GM18526 (cell line): Measurements from ENCODE around the gene GHDC.

Experiments used
- POLR2A ChIP-seq: IDR thresholded peaks from 3 replicates; pipeline ENCODE4 v1.6.1; 2011; ENCODE audit not compliant: insufficient read length; ENCODE audit errors: extremely low read depth

GHDC gene, protein sequence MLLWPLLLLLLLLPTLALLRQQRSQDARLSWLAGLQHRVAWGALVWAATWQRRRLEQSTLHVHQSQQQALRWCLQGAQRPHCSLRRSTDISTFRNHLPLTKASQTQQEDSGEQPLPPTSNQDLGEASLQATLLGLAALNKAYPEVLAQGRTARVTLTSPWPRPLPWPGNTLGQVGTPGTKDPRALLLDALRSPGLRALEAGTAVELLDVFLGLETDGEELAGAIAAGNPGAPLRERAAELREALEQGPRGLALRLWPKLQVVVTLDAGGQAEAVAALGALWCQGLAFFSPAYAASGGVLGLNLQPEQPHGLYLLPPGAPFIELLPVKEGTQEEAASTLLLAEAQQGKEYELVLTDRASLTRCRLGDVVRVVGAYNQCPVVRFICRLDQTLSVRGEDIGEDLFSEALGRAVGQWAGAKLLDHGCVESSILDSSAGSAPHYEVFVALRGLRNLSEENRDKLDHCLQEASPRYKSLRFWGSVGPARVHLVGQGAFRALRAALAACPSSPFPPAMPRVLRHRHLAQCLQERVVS

DNA sequence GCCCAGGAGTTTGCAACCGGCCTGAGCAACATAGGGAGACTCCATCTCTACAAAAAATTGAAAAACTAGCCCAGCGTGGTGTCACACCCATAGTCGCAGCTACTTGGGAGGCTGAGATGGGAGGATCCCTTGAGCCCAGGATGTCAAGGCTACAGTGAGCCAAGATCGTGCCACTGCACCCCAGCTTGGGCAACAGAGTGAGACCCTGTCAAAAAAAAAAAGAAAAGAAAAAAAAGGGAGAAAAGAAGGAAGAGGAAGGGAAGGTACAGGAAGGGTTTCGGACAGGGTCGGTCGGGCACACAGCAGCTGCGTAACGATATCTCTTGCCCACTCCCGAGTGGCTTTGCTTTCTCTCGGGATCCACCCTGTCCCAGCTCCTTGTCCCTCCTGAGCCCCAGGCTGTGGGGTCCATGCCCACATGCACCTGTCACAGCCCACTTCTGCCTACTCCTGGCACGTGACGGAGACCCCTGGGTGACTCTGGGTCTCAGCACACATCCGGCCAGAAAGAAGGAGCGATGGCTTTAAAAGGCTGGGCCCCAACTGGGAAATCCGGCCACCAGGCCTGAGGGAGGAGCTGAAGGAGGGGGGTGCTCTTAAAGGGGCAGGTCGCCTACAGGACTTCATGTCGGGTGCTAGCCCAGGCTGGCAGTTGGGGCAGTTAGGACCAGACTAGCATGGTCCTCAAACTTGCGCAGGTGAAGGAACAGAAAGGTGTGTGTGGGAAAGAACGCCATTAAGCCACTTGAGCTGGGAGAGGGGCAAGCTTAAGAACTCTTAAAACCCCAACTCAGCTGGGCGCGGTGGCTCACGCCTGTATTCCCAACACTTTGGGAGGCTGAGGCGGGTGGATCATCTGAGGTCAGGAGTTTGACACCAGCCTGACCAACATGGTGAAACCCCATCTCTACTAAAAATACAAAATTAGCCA is at the start of gene GHDC:
GHDC (minus strand) TSS at position 526 of the 931 bp plus-strand sequence. CDS start 913 bp downstream, outside the sequence.
- peak; percentile 66 for TF ChIP-seq POLR2A

DNA sequence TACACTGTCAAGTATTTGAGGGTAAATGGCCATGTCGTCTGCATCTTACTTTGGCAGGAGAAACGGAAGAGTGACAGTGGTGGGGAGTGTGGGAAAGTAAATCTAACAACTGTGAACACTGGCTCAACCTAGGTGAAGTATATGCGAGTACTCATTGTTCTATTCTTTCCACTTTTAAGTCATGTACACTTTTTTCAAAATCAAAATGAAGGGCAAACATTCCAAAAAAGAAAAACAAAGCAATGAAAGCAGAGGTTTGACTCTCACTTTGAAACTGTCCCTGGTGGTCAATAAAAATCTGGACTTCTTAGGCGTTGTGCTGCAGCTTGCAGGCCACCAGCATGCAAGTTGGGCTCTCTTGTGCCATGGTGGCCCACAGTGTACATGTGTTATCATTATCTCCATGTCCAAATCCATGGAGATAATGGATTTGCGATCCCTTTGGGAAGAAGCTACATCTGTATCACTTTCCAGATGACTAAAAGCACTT is 49.2 kb upstream of the GHDC start:
- no peak for TF ChIP-seq POLR2A

DNA sequence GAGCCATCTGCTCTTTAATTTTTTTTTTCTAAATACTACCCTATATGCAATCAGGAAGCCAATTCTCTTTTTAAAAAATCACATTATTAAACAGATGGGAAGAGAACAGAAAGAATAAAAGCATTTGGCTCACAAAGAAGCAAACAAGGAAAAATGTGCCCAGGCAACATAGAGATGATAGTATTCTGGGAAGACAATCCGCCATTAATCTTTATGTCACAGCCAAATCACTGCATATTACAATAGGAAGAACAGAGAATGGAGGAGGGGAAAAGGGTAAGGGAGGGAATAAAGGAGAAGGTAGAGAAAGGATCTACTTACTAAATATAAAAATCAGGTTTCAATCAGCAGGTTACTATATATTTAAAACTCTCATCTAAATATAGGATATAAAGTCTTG is 47.6 kb upstream of the GHDC start:
- no peak for TF ChIP-seq POLR2A

DNA sequence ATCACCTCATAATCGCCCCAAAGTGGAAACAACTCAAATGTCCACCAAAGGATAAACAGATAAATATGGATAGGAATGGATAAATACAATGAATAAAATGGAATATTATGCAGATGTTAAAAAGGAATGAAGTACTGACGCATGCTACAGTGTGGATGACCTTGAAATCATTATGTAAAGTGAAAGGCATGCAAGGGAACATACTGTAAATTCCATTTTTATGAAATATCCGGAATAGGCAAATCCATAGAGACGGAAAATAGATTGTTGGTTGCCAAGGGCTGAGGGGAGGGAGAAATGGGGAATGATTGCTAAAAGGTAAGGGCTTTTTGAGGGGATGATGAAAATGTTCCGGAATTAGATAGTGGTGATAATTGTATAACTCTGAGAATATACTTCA is 45.9 kb upstream of the GHDC start:
- no peak for TF ChIP-seq POLR2A

DNA sequence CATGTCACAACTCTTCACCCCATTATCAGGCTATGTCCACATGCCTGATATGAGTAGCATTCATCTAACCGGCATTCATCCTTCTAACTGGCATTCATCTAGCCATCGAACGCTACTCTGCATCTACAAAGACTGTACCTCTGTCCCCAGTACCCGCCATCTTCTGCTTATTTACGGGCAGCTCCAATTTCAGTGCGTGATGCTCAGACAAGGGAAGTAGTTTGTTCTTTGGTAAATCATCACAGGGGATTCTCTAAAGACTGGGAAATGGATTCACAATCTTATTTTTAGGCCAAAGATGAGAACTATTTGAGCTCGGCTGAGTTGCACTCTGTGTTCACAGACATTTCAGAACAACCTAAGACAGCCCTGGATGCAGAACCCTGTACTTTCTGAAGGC is 42.5 kb upstream of the GHDC start:
- no peak for TF ChIP-seq POLR2A

DNA sequence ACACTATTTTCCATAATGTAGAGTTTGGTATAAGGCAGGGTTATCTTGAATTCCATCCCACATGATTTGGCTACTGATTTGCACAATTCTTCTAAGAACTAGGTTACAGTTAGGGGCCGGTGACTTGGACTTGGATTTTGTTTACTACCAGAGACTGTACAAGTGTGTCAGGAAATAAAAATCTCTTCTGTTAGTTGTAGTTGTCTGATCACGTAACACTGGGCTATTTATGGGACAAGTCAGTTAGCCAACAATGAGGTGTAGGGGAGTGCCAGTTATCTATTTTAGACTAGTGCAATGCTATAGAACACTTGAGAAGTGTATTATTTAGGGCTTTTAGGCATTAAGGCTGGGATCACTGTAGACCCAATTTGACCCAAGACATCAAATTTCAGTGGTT is 39.7 kb upstream of the GHDC start:
- TF ChIP-seq POLR2A = no peak

DNA sequence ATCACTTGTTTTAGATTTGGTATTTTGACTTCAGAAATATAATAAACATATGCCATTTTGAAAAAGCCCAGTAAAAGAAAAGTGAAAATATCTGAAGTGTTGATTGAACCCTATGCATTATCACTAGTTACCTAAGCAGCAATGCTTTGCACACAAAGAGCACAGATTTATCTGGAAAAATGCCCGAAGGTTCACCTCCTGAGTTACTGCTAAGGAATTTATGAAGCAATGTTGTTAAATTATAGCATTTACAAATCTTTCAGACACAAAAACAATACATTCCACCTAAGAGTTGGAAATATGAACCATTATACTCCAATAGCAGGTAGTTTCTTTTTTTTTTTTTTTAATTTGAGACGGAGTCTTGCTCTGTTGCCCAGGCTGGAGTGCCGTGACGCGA is 38.9 kb upstream of the GHDC start:
- no peak for TF ChIP-seq POLR2A

DNA sequence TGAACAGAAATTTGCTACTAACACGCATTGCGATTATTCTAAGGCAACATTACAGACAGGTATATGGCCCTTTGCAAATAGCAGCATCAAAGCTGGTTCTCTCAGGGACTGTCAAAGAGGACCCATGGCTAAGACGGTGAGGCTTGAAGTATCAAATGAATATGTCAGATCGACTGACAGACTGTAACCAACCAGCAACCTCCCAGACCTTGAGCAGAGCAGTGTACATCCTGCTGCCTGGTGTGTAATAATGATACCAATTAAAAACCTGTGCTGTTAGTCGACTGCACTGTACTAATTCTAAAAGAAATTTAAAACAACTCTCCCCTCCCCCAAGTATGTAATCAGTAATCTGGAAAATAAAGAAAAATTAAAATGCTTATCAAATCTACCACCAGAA is 35.9 kb upstream of the GHDC start:
- TF ChIP-seq POLR2A = no peak

DNA sequence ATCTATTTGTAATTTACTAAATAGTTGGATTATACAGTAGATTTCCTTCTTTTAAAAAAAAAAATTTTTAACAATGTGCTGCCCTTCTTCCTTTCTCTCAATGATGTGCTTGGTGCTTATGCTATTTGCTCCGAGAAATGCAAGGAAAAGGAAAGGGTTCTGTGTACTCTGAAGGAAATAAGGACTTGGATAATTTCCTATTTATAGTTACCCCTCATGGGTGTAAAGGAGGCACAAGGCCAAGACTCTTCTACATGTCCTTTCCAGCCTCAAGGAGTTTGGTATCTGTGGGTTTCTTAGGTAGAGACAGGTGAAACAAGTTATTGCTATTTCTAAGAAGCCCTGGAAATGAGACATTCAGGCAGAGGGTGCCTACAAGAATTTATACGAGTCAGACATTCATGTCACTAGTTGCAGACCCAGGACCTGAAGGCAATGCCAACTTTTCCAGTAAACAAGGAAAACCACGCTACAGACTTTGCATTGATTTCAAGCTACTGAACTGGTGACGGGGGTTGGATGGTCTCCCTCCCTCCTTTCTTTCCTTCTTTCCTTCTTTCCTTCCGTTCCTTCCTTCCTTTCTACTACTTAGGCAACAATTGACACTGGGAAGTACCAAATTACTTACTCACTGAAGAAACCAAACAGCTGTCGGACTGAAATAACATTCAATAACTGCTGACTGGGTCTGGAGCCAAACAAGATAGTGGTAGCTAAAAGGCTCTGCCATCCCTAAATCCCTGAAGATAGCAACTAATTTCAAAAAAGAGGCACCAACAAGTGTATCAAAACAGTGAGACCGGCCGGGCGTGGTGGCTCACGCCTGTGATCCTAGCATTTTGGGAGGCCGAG is 33.8 kb upstream of the GHDC start:
- TF ChIP-seq POLR2A = no peak

DNA sequence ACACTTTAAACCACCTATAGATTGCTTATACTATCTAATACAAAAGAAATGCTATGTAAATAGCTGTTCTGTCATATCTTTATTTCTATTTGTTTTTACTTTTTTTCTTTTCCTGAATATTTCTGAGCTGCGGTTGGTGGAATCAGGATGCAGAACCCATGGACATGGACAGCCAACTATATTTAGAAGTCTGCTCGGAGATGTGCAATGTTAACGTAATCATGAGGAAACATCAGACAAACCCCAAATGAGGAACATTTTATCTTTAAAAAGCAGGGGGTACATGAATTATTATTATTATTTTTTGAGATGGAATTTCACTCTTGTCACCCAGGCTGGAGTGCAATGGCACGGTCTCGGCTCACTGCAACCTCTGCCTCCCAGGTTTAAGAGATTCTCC is 31.4 kb upstream of the GHDC start:
- TF ChIP-seq POLR2A = no peak

DNA sequence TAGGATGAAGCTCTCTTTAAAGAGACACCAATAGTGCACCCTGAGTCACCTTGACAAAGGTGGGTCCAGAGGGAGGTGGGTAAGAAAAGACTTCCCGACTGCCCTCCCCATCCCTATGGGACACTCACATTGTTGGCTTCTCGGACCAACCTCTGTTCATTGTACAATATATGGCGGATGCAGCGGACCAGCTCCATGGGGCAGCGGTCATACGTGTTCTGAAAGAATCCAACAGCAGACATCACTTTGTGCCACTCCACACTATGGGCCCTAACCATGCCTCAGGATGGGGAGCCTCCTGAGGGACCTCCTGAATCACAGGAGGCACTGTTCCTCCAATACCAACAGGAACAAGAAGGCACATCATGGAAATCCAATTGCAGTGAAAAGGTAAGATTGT is 30.4 kb upstream of the GHDC start:
- no peak for TF ChIP-seq POLR2A

DNA sequence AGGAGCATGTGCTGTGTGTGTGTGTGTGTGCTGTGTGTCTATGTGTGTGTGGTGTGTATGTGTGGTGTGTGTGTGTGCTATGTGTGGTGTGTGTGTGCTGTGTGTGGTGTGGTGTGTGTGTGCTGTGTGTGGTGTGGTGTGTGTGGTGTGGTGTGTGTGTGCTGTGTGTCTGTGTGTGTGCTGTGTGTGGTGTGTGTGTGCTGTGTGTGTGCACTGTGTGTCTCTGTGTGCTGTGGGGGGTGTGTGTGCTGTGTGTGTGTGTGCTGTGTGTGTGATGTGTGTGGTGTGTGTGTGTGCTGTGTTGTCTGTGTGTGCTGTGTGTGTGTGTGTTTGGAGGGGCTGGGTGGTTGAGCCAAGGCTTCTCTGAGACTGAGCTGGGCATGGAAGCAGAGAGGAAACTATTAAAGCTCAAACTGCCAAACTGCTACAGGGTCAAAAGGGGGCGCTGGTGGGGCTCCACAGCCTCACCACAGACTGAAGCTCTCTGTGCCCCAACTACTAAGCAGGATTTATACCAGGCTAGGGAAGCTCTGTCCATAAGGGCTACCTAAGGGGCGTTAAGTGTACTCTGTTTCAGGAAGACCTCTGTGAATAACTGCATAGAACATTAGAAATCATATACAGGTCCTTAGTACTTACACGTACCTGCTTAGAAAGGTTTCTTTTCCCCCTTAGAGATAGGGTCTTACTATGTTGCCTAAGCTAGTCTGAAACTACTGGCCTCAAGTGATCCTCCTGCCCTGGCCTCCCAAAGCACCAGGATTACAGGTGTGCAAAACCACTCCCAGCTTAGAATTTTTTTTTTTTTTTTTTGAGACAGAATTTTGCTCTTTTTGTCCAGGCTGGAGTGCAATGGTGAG is 27.8 kb upstream of the GHDC start:
- TF ChIP-seq POLR2A = no peak

DNA sequence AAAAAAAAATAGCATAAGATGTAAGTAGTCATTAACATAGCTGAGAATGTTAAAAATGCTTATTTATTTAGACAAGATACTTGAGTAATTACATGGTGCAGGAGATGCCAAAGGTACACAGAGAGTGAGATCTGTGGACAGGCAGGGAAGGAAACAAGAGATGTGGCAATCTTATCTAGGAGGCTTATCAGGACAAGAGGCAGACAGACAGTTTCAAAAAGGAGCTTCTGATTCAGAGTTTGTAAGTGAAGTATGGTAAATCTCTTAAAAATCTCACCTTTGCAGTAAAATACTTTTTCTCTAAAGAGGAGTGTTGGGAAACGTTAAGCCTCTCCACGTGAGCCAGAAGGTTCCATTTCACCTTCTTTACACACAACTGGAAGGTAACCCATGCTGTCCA is 19.9 kb upstream of the GHDC start:
- no peak for TF ChIP-seq POLR2A

DNA sequence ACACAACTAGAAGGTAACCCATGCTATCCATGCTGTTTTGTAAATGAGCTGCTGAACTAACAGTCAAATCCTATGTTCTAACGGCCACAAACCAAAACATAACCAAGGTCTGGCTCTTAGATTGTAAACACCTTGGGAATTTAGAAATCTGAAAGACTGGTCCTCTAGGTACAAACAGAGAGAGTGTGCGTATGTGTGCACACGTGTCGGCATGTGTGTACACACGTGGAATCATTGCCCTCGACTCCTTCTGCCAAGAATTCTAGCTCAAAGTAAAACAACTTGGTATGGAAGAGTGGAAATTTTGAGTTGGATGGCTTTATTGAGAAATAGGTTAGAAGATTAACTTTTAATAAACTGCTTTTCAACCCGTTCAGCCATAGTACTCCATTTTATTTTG is 18.1 kb upstream of the GHDC start:
- no peak for TF ChIP-seq POLR2A
